Retinal pigment epithelial cell (primary cell): ENCODE data around the gene AQP2.

ENCODE experiments used
- DNase-seq: peaks from one replicate; pipeline ENCODE4 v3.0.0-alpha.2; 2010; ENCODE audit warnings: low read depth
- H3K4me3 ChIP-seq: 2 replicates; pipeline ENCODE4 v1.5.1; 2011; ENCODE audit warnings: mild to moderate bottlenecking, low read length, control low read depth, moderate library complexity
- TF ChIP-seq, protein P1 (sequence below): conservative IDR thresholded peaks from 2 replicates; pipeline ENCODE4 v1.5.1; 2011; ENCODE audit warnings: low read depth, low read length, control low read depth, inconsistent platforms

The AQP2 gene

DNA sequence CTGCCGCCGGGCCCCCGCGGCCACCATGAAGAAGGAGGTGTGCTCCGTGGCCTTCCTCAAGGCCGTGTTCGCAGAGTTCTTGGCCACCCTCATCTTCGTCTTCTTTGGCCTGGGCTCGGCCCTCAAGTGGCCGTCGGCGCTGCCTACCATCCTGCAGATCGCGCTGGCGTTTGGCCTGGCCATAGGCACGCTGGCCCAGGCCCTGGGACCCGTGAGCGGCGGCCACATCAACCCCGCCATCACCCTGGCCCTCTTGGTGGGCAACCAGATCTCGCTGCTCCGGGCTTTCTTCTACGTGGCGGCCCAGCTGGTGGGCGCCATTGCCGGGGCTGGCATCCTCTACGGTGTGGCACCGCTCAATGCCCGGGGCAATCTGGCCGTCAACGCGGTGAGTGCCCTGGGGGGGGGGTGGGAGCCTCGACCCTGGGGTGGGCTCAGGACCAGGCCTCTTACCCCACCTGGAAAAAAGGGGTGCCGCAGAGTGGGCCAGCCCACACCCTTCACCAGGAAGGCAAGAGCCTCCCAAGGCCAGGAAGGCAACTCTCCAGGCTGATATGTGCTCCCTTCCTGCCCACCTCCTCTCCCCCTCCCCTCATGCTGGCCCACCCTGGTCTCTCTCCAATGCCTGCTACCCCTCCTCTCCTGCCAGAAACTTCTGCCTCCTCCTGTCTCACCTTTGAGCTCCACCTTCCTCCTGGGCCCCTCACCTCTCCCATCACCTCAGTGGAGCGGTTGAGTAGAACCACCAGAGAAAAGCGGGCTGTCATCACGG is 11.6 kb downstream of the AQP2 start:
- H3K4me3 ChIP-seq, result no peak overlapping the region
- DNase-seq, result no peak
- TF ChIP-seq, protein P1, sequence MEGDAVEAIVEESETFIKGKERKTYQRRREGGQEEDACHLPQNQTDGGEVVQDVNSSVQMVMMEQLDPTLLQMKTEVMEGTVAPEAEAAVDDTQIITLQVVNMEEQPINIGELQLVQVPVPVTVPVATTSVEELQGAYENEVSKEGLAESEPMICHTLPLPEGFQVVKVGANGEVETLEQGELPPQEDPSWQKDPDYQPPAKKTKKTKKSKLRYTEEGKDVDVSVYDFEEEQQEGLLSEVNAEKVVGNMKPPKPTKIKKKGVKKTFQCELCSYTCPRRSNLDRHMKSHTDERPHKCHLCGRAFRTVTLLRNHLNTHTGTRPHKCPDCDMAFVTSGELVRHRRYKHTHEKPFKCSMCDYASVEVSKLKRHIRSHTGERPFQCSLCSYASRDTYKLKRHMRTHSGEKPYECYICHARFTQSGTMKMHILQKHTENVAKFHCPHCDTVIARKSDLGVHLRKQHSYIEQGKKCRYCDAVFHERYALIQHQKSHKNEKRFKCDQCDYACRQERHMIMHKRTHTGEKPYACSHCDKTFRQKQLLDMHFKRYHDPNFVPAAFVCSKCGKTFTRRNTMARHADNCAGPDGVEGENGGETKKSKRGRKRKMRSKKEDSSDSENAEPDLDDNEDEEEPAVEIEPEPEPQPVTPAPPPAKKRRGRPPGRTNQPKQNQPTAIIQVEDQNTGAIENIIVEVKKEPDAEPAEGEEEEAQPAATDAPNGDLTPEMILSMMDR, result no peak

DNA sequence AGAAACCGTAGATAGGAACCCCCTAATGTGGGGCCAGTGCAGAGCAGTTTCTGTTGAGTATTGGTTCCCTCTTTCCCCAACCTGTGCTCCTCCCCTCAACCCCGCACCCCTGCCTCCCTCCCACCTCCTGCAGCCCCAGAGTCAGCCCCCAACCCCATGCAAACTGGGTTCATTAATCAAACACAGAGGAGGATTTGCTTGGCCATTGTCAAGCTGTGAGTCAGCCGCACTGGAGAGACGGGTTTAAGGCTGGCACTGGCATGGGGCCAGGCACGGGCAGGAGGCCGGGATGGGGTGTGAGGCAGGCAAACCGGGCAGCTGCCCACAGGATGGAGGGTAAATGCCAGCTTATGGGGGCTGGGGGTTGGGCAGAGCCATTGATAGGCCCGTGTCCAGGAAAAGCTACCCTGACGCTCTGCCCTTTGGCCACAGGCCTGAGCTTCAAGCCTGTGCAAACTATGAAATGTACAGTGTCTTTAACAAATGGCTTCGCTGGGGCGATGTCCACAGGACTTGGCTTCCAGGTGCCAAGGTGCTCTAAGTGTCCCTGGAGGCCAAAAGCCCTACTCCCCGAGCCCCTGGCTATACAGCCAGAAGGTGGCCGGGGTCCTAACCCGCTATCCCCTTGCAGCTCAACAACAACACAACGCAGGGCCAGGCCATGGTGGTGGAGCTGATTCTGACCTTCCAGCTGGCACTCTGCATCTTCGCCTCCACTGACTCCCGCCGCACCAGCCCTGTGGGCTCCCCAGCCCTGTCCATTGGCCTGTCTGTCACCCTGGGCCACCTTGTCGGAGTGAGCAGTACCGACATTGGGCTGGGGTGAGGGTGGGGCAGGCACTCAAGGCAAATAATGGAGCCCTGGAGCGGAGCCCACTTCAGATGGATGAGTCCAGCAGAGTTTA is 12.6 kb downstream of the AQP2 start:
- no peak overlapping the region for H3K4me3 ChIP-seq
- peak; percentile 66 for DNase-seq
- TF ChIP-seq, protein P1, result no peak

DNA sequence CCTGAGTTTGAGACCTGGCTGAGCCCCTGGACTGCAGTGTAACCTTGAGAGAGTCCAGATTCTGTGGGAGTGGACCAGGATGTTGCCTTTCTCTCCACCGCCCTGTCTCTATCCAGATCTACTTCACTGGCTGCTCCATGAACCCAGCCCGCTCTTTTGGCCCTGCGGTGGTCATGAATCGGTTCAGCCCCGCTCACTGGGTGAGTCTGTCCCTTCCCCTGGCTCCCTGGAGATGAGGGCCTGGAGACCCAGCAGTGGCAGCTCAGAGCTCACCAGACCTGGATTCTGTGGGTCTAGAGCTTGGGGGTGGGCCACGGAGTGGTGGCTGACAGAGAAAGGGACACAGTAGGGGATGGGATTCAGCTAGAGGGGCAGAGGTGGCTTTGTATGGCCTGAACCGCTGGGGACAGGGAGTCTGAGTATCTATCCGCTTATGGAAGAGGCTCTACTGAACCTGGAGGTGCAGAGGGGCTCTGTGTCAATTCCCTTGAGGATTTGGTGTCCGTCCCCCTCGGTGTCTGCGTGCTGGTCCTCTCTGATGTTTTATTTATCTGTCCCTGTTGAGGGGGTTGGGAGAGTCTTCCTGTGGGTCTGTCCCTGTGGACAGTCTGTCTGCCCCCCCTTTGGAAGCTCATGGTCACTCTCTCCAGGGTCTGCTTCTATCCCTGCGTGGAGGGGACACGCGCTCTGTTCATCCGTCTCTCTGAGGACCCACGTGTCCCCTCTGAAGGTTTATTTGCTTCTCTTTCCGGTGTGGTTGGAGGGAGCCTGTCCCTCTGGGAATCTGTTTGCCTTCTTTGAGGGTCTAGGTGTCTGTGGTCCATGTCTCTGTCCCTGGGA is 13.7 kb downstream of the AQP2 start:
- DNase-seq, result no peak
- H3K4me3 ChIP-seq, result no peak overlapping the region
- TF ChIP-seq, protein P1, result no peak

DNA sequence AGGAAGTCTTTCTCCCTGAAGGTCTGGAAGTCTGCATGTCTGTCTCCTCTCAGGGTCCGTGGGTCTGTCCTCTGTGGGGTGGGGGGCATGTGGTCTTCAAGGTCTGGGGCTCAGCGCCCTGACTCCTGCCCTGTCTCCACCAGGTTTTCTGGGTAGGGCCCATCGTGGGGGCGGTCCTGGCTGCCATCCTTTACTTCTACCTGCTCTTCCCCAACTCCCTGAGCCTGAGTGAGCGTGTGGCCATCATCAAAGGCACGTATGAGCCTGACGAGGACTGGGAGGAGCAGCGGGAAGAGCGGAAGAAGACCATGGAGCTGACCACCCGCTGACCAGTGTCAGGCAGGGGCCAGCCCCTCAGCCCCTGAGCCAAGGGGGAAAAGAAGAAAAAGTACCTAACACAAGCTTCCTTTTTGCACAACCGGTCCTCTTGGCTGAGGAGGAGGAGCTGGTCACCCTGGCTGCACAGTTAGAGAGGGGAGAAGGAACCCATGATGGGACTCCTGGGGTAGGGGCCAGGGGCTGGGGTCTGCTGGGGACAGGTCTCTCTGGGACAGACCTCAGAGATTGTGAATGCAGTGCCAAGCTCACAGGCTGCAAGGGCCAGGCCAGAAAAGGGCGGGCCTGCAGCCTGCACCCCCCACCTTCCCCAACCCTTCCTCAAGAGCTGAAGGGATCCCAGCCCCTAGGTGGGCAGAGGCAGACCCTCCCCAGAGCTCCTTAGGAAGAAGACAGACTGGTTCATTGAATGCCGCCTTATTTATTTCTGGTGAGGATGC is 14.5 kb downstream of the AQP2 start:
- TF ChIP-seq, protein P1, result no peak
- no peak overlapping the region for H3K4me3 ChIP-seq
- no peak for DNase-seq

DNA sequence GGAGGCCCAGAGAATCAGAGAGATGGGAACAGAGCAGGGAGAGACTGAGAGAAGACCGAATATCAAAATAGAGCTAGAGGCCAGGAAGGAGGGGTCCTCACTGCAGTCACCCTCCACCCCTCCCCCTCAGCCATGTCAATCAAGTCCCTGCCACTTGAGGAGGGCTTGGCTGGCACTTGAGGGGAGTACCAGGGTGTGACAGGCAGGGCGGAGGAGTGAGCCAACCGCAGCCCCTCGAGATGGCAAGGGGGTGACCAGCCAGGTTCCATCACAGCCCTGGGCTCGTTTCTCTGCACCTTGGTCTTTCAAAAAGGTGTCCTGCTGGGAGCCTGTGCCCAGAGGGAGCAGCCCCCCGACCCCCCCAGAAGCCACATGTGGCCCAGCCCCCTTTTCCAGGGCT is 15.3 kb downstream of the AQP2 start:
- TF ChIP-seq, protein P1, result no peak
- H3K4me3 ChIP-seq, result no peak overlapping the region
- DNase-seq, result no peak

DNA sequence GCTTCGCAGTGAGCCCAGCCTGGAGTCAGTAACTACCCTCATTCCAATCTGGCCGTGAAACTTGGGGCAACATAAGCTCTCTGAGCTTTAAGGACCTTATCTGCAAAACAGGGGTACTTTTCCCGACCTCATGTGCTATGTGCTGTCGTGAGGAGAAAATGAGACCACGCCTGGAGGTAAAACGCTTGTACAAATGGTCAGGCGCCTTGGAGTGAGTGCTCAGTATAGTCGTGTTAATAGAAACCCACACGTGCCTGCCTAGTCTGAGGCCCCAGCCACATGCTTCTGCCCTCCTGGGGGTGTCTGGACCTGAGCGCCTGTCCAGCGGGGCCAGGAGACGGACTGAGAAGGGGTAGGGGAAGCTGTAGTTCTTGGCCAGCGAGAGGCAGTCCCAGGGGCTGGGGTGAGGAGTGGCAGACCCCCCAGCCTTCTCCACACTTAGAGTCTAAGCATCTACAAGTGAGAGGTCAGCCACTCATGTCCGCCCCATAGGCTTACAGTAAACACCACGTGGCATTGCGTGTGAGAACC is 16.0 kb downstream of the AQP2 start:
- no peak for DNase-seq
- TF ChIP-seq, protein P1, result no peak
- no peak overlapping the region for H3K4me3 ChIP-seq
